ENCODE results near the gene MCU. TPM values are rescaled to one million over a fixed set of nuclear protein-coding genes. Genes with fewer than 3 reads are reported as not detected.

Gene MCU
- total RNA-seq, 1 donor = 42.7 TPM

GRCh38 chr10:72879245-72879644, 187.3 kb downstream of the MCU start:
- Histone ChIP-seq H3K36me3 (ENCODE audit: insufficient read depth, low read length) (no peaks in the 10 kb centered on the region), H3K9me3 (ENCODE audit: low read depth, low read length) (no peaks in the 10 kb centered on the region), H2AFZ (ENCODE audit: low read length) (no peak overlapping the region), H3K4me2 (ENCODE audit: insufficient read depth, low read length) (no peak overlapping the region), H3K27me3 (ENCODE audit: insufficient read depth, low read length) (no peaks in the 10 kb centered on the region), H3K79me2 (ENCODE audit: insufficient read depth, low read length) (no peaks in the 10 kb centered on the region), H3K4me1 (ENCODE audit: insufficient read depth, low read length) (no peaks in the 10 kb centered on the region), H3K27ac (ENCODE audit: low read depth, low read length) (no peak overlapping the region), H4K20me1 (ENCODE audit: insufficient read depth, low read length) (no peaks in the 10 kb centered on the region), H3K4me3 (ENCODE audit: insufficient read depth, low read length) (no peak overlapping the region)
- TF ChIP-seq, protein P1, sequence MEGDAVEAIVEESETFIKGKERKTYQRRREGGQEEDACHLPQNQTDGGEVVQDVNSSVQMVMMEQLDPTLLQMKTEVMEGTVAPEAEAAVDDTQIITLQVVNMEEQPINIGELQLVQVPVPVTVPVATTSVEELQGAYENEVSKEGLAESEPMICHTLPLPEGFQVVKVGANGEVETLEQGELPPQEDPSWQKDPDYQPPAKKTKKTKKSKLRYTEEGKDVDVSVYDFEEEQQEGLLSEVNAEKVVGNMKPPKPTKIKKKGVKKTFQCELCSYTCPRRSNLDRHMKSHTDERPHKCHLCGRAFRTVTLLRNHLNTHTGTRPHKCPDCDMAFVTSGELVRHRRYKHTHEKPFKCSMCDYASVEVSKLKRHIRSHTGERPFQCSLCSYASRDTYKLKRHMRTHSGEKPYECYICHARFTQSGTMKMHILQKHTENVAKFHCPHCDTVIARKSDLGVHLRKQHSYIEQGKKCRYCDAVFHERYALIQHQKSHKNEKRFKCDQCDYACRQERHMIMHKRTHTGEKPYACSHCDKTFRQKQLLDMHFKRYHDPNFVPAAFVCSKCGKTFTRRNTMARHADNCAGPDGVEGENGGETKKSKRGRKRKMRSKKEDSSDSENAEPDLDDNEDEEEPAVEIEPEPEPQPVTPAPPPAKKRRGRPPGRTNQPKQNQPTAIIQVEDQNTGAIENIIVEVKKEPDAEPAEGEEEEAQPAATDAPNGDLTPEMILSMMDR (IDR thresholded peaks at IDR 0.05; ENCODE audit: extremely low read depth, low read depth, low read length) = no peak
- DNase-seq (ENCODE audit: insufficient read length, low spot score, missing footprints) = no peak

DNA sequence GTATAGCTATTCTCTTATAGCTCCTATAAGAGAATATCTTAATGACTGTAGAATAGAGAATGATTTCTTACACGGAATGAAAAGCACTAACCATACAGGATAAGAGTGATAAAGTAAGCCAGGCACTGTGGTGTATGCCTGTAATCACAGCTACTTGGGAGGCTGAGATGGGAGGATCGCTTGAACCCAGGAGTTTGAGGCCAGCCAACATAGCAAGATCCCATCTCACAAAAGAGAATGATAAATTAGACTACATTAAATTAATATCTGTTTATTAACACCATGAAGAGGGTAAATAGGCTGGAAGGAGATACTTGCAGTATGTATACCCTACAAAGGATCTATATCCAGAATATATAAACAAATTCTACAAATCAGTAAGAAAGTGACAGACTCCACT, 189.3 kb downstream of the MCU start:
- no peak overlapping the region for H3K27ac ChIP-seq (ENCODE audit: low read depth, low read length)
- no peaks in the 10 kb centered on the region for H3K9me3 ChIP-seq (ENCODE audit: low read depth, low read length)
- TF ChIP-seq, protein P1 (IDR thresholded peaks at IDR 0.05; ENCODE audit: extremely low read depth, low read depth, low read length) = no peak
- H4K20me1 ChIP-seq (ENCODE audit: insufficient read depth, low read length) = no peaks in the 10 kb centered on the region
- H3K4me2 ChIP-seq (ENCODE audit: insufficient read depth, low read length) = no peak overlapping the region
- H2AFZ ChIP-seq (ENCODE audit: low read length) = no peak overlapping the region
- H3K36me3 ChIP-seq (ENCODE audit: insufficient read depth, low read length) = peaks cover 4% of the 10 kb centered on the region
- no peaks in the 10 kb centered on the region for H3K4me1 ChIP-seq (ENCODE audit: insufficient read depth, low read length)
- no peaks in the 10 kb centered on the region for H3K79me2 ChIP-seq (ENCODE audit: insufficient read depth, low read length)
- no peak for DNase-seq (ENCODE audit: insufficient read length, low spot score, missing footprints)
- no peaks in the 10 kb centered on the region for H3K27me3 ChIP-seq (ENCODE audit: insufficient read depth, low read length)
- H3K4me3 ChIP-seq (ENCODE audit: insufficient read depth, low read length) = no peak overlapping the region

- Histone ChIP-seq H4K20me1 (ENCODE audit: insufficient read depth, low read length) (no peaks in the 10 kb centered on the region), H3K4me1 (ENCODE audit: insufficient read depth, low read length) (no peaks in the 10 kb centered on the region), H3K36me3 (ENCODE audit: insufficient read depth, low read length) (peaks cover 13% of the 10 kb centered on the region), H3K27me3 (ENCODE audit: insufficient read depth, low read length) (no peaks in the 10 kb centered on the region), H3K27ac (ENCODE audit: low read depth, low read length) (no peak overlapping the region), H3K4me3 (ENCODE audit: insufficient read depth, low read length) (no peak overlapping the region), H3K4me2 (ENCODE audit: insufficient read depth, low read length) (no peak overlapping the region), H3K9me3 (ENCODE audit: low read depth, low read length) (no peaks in the 10 kb centered on the region), H2AFZ (ENCODE audit: low read length) (no peak overlapping the region), H3K79me2 (ENCODE audit: insufficient read depth, low read length) (no peaks in the 10 kb centered on the region)
- no peak for DNase-seq (ENCODE audit: insufficient read length, low spot score, missing footprints)
- TF ChIP-seq, protein P1 (IDR thresholded peaks at IDR 0.05; ENCODE audit: extremely low read depth, low read depth, low read length) = no peak
These were observed 191.9 kb downstream of the MCU start for GRCh38 chr10:72883861-72884260.

DNA sequence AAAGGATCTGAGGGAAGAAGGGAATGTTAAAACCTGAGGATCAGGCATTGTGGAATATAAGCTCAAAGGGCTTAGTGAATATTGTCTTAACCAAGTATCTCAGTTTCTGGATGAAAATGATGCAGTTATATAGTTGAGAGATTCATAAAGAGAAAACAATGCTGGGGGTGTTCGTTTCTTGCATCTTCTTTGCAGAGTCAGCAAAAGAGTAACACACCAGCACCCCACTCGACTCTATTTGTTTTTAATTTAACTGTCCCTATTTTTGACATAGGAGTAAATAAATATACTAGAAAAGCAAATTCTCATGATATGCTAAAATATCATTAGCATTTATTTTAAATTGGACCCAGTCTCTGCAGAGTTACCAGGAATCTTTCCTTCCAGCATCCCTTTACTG, 194.0 kb downstream of the MCU start:
- Histone ChIP-seq H3K27me3 (ENCODE audit: insufficient read depth, low read length) (no peaks in the 10 kb centered on the region), H3K9me3 (ENCODE audit: low read depth, low read length) (no peaks in the 10 kb centered on the region), H2AFZ (ENCODE audit: low read length) (no peak overlapping the region), H3K4me2 (ENCODE audit: insufficient read depth, low read length) (no peak overlapping the region), H3K79me2 (ENCODE audit: insufficient read depth, low read length) (no peaks in the 10 kb centered on the region), H3K4me3 (ENCODE audit: insufficient read depth, low read length) (no peak overlapping the region), H3K36me3 (ENCODE audit: insufficient read depth, low read length) (peaks cover 13% of the 10 kb centered on the region), H3K4me1 (ENCODE audit: insufficient read depth, low read length) (no peaks in the 10 kb centered on the region), H4K20me1 (ENCODE audit: insufficient read depth, low read length) (no peaks in the 10 kb centered on the region), H3K27ac (ENCODE audit: low read depth, low read length) (no peak overlapping the region)
- TF ChIP-seq, protein P1 (IDR thresholded peaks at IDR 0.05; ENCODE audit: extremely low read depth, low read depth, low read length) = no peak
- DNase-seq (ENCODE audit: insufficient read length, low spot score, missing footprints) = no peak

Measured in osteoblast (primary cell).